Nephron (organoid): ENCODE measurements around the gene PANK1.

Source experiments
- H3K27ac Mint-ChIP-seq, 3 experiments: 2 replicates each; pipeline ENCODE4 v1.8.0; 2020; ENCODE audit warnings: mixed read lengths in 3 of 3, mild to moderate bottlenecking in 2 of 3, moderate library complexity in 1 of 3
- H3K27me3 Mint-ChIP-seq: 2 replicates; pipeline ENCODE4 v1.8.0; 2021; ENCODE audit warnings: low read depth, mild to moderate bottlenecking, moderate library complexity, mixed read lengths
- H3K36me3 Mint-ChIP-seq: 2 replicates; pipeline ENCODE4 v1.8.0; 2020; ENCODE audit warnings: low read depth, mixed read lengths
- H3K4me1 Mint-ChIP-seq: 2 replicates; pipeline ENCODE4 v1.8.0; 2020; ENCODE audit warnings: mixed read lengths
- H3K4me3 Mint-ChIP-seq, 3 experiments: 2 replicates each; pipeline ENCODE4 v1.8.0; 2020; ENCODE audit warnings: mild to moderate bottlenecking in 3 of 3, mixed read lengths in 3 of 3, moderate library complexity in 2 of 3
- H3K9me3 Mint-ChIP-seq: 2 replicates; pipeline ENCODE4 v1.8.0; 2020; ENCODE audit warnings: mixed read lengths
- TF ChIP-seq, protein P1 (sequence below), 3 experiments: fragments of 200-600 bp; sonication (generic); IDR thresholded peaks; one replicate each; pipeline ENCODE4 v1.5.0; 2021; ENCODE audit warnings: antibody characterized with exemption in 3 of 3; ENCODE audit not compliant: unreplicated experiment in 3 of 3

PANK1 gene

DNA sequence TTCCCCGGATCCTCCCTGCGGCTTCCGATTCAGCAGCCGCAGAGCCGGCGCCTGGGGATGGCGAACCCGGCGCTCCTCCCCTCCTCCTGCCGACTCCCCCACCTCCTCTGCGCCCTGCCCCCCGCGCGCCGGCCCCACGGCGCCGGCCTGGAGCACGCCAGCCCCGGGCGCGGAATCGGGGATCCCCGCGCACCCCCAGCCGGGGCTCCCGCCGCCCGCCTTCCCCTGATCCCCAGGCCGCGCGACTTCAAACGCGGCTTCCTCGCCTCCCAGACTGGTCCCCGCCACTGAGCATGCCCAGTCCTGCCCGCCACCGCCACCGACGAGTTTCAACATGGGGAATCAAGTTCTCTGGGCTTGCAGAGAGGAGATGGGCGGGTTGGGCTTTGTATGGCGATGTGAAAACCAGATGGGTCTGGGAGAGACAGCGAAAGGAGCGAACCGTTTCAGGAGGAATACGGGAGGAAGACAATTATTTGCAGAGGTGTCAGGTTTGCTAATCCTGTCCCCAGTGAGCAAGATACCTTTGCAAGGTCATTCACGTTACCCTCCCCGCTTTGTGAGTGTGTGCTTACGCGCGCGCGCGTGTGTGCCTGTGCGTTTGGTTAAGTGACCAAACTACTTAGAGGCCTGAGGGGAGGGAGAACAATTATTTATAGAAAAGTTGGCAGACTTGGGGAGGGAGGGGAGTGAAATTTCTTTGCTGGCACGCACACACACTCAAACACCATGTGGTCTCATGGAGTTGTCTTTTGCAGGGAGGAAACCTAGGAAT, at the start of gene PANK1:
TSS of gene PANK1 (minus strand) at position 276 of the 775 bp plus-strand sequence. CDS start 351 bp downstream, outside the sequence.
- TF ChIP-seq, protein P1, sequence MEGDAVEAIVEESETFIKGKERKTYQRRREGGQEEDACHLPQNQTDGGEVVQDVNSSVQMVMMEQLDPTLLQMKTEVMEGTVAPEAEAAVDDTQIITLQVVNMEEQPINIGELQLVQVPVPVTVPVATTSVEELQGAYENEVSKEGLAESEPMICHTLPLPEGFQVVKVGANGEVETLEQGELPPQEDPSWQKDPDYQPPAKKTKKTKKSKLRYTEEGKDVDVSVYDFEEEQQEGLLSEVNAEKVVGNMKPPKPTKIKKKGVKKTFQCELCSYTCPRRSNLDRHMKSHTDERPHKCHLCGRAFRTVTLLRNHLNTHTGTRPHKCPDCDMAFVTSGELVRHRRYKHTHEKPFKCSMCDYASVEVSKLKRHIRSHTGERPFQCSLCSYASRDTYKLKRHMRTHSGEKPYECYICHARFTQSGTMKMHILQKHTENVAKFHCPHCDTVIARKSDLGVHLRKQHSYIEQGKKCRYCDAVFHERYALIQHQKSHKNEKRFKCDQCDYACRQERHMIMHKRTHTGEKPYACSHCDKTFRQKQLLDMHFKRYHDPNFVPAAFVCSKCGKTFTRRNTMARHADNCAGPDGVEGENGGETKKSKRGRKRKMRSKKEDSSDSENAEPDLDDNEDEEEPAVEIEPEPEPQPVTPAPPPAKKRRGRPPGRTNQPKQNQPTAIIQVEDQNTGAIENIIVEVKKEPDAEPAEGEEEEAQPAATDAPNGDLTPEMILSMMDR (IDR thresholded peaks at IDR 0.05; ENCODE audit: unreplicated experiment in 3 of 3), result no peak
- H3K4me1 Mint-ChIP-seq, result peaks cover 52% of the 10 kb centered on the region
- H3K36me3 Mint-ChIP-seq, result peaks cover 3% of the 10 kb centered on the region
- peak within 1 kb of the TSS; percentile 98 for H3K27ac Mint-ChIP-seq
- peak within 1 kb of the TSS in 2 of 3 experiments; percentile 91 to 93 for H3K4me3 Mint-ChIP-seq
- H3K9me3 Mint-ChIP-seq, result no peaks in the 10 kb centered on the region
- H3K27me3 Mint-ChIP-seq, result no peaks in the 10 kb centered on the region

DNA sequence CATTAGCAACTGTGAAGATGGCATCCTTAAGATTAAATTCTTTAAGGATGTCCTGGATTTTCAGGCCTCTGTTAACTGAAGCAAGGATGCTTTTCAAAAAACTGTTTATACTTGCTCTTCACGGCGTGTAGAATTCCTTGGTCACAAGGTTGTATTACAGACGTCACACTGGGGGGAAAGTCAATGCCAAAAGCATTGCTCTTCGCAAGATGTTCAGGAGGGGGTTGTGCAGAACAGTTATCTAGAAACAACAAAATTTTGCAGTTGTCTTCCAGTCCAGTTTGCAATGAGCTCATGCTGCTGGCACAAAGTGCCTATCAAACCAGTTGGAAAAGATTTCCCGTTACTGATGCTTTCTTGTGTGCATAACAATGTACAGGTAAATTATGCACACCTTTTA, 48.1 kb upstream of the PANK1 start:
- Mint-ChIP-seq H3K27ac (no peak overlapping the region), H3K36me3 (peaks cover 7% of the 10 kb centered on the region), H3K4me1 (peaks cover 18% of the 10 kb centered on the region), H3K9me3 (no peaks in the 10 kb centered on the region), H3K27me3 (no peaks in the 10 kb centered on the region), H3K4me3 (no peak overlapping the region)
- TF ChIP-seq, protein P1 (IDR thresholded peaks at IDR 0.05; ENCODE audit: unreplicated experiment in 3 of 3), result no peak

DNA sequence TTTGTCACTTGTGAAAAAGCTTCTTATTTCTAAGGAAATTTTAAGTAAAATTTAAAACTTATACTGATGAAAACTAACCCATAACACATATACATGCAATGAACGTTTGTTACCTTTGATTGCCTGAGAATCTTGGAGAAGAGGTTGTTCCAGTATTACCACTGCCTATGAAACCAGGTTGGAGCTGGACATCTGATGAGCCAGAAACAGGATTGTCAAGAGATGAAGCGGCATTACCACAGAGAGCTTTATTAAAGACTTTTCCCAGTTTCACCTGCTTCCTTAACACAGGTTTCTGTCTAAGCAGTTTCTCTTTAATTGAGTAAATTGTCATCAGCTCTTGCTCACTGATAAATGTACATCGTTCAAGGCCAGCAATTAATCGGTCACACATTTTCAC, 47.4 kb upstream of the PANK1 start:
- Mint-ChIP-seq H3K4me3 (no peak overlapping the region), H3K4me1 (peaks cover 18% of the 10 kb centered on the region), H3K36me3 (peaks cover 7% of the 10 kb centered on the region), H3K27ac (no peak overlapping the region), H3K9me3 (no peaks in the 10 kb centered on the region), H3K27me3 (no peaks in the 10 kb centered on the region)
- TF ChIP-seq, protein P1 (IDR thresholded peaks at IDR 0.05; ENCODE audit: unreplicated experiment in 3 of 3), result no peak

DNA sequence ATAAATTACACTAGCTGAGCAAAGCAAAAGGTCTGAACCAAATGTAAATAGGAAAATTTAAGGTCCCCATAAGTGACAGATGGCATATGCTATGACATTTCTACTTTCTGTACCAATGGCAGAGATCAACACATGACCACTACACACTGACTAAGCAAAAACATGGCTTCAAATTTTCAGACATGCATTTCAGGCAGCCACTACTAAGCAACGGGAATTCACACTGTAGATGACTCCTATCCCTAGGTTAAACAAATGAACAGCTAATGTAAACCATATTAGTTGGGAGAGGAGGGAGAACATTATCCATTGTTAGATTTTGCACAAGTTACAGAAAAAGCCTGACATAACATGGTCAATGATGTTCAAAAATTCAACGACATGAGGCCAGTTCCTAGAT, 45.0 kb upstream of the PANK1 start:
- H3K27me3 Mint-ChIP-seq, result no peaks in the 10 kb centered on the region
- peaks cover 9% of the 10 kb centered on the region for H3K4me1 Mint-ChIP-seq
- no peak overlapping the region for H3K4me3 Mint-ChIP-seq
- H3K9me3 Mint-ChIP-seq, result no peaks in the 10 kb centered on the region
- TF ChIP-seq, protein P1 (IDR thresholded peaks at IDR 0.05; ENCODE audit: unreplicated experiment in 3 of 3), result no peak
- H3K36me3 Mint-ChIP-seq, result peaks cover 7% of the 10 kb centered on the region
- no peak overlapping the region for H3K27ac Mint-ChIP-seq

DNA sequence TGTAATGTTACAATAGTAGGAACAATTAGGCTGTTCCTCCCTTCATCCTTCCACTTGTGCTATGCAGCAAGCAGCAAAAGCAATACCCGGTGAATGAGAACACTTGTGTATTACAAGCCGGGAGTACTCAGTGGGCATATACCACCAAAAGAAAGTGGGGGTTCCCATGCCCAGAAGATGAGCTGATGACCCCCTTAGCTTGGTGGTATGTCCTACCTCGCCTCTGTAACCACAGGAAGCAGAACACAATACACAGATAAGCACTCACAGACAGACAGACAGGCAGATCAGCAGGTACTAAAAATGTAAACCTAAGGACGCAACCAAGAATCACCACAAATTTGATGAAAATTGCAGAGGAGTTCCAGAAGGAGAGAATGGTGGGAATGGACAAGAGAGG, 40.9 kb upstream of the PANK1 start:
- no peak overlapping the region for H3K27ac Mint-ChIP-seq
- peaks cover 13% of the 10 kb centered on the region for H3K4me1 Mint-ChIP-seq
- H3K36me3 Mint-ChIP-seq, result no peaks in the 10 kb centered on the region
- no peak overlapping the region for H3K4me3 Mint-ChIP-seq
- H3K27me3 Mint-ChIP-seq, result no peaks in the 10 kb centered on the region
- H3K9me3 Mint-ChIP-seq, result no peaks in the 10 kb centered on the region
- TF ChIP-seq, protein P1 (IDR thresholded peaks at IDR 0.05; ENCODE audit: unreplicated experiment in 3 of 3), result no peak

DNA sequence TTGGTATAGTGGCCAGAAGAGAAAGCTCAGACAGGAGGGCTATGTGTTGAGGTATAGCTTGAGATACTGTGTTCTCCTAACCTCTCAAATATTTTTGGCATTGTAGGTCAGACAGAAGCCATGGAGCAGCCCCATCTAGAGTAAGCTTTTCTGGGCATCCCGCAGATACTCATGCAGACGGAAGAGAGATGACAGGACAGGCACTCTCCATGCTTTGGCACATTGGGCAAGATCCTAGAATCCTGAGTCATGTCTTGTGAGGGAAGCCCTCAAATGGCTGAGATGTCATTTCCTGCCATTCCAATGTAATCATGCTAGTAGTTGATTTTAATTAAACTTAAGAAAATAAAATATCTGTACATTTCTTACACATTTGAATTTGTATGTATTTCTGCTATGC, 39.6 kb upstream of the PANK1 start:
- Mint-ChIP-seq H3K9me3 (no peaks in the 10 kb centered on the region), H3K27ac (peak overlapping the region in 1 of 3 experiments; percentile 76), H3K4me1 (peaks cover 13% of the 10 kb centered on the region), H3K4me3 (no peak overlapping the region), H3K27me3 (peaks cover 3% of the 10 kb centered on the region), H3K36me3 (no peaks in the 10 kb centered on the region)
- TF ChIP-seq, protein P1 (IDR thresholded peaks at IDR 0.05; ENCODE audit: unreplicated experiment in 3 of 3), result no peak
